MCF 10A (cell line): ENCODE measurements around the gene CORO2B. TPM values are rescaled to one million over a fixed set of nuclear protein-coding genes. Genes with fewer than 3 reads are reported as not detected.
A peak's percentile ranks its signal among the peaks of the same experiment; 100 is the strongest.

Source experiments
- BruUV-seq: library from RNA; stranded (reverse); fragments of 400-500 nt; replicated peaks from 2 replicates; lab custom pipeline; 2021; lab: Mats Ljungman, UMichigan
- CTCF ChIA-PET: fragments of 300-600 bp; sonication (Branson Sonifier 250); formaldehyde crosslinking; extraction: SDS; loops from one replicate; lab custom pipeline; 2021; ENCODE audit warnings: antibody characterized with exemption, inconsistent platforms; lab: Yijun Ruan, JAX
- POLR2A ChIA-PET: fragments of 300-600, 350-650 bp; sonication (Branson Sonifier 250); formaldehyde crosslinking; extraction: SDS; loops from one replicate; lab custom pipeline; 2020; ENCODE audit warnings: antibody characterized with exemption, inconsistent platforms; lab: Yijun Ruan, JAX
- DNase-seq: peaks from one replicate; pipeline ENCODE4 v3.0.0-alpha.2; 2018; ENCODE audit not compliant: unreplicated experiment
- H3K27ac Mint-ChIP-seq: one replicate; pipeline ENCODE4 v1.8.0; 2022; ENCODE audit warnings: mild to moderate bottlenecking, low read depth, mixed read lengths; ENCODE audit not compliant: unreplicated experiment
- H3K27me3 Mint-ChIP-seq: one replicate; pipeline ENCODE4 v1.8.0; 2022; ENCODE audit warnings: mixed read lengths; ENCODE audit not compliant: insufficient read depth, unreplicated experiment
- H3K36me3 Mint-ChIP-seq: one replicate; pipeline ENCODE4 v1.8.0; 2022; ENCODE audit warnings: mild to moderate bottlenecking, moderate library complexity, mixed read lengths; ENCODE audit not compliant: insufficient read depth, unreplicated experiment
- H3K4me1 Mint-ChIP-seq: one replicate; pipeline ENCODE4 v1.8.0; 2022; ENCODE audit warnings: mixed read lengths; ENCODE audit not compliant: insufficient read depth, unreplicated experiment
- H3K4me3 Mint-ChIP-seq: one replicate; pipeline ENCODE4 v1.8.0; 2022; ENCODE audit warnings: mild to moderate bottlenecking, moderate library complexity, mixed read lengths; ENCODE audit not compliant: unreplicated experiment
- H3K9me3 Mint-ChIP-seq: one replicate; pipeline ENCODE4 v1.8.0; 2022; ENCODE audit warnings: mixed read lengths; ENCODE audit not compliant: unreplicated experiment
- intact Hi-C: fragments of 100-400 bp; cut with micrococcal nuclease; formaldehyde crosslinking; loops from 2 replicates; pipeline ENCODE4 v1.14.1; 2022
- total RNA-seq: library from RNA; stranded (reverse); gene quantifications from 2 replicates; pipeline ENCODE4 v1.2.3, GENCODE V29; 2022
- TF ChIP-seq, protein P1 (sequence below): fragments of 200-600 bp; IDR thresholded peaks from one replicate; pipeline ENCODE4 v1.8.0; 2022; ENCODE audit warnings: antibody characterized with exemption, mild to moderate bottlenecking; ENCODE audit not compliant: unreplicated experiment

CORO2B gene
- total RNA-seq, 1 experiment from 2014 or later, result 0.79 TPM

GRCh38 chr15:68580026-68580882 lies 1.5 kb downstream of the CORO2B start:
- H3K27me3 Mint-ChIP-seq, result no peaks in the 10 kb centered on the region
- BruUV-seq, result no TSS peak
- CTCF ChIA-PET, result interaction anchor here (1.2 to 2.0 kb wide), 2 partner anchors 30 to 94 kb away, joined by 3 to 10 read pairs; no protein-coding TSS in a partner anchor
- intact Hi-C loops, result no loop called here
- no peak overlapping the region for H3K27ac Mint-ChIP-seq
- no peaks in the 10 kb centered on the region for H3K9me3 Mint-ChIP-seq
- DNase-seq, result no peak
- H3K4me1 Mint-ChIP-seq, result peaks cover 4% of the 10 kb centered on the region
- no peaks in the 10 kb centered on the region for H3K36me3 Mint-ChIP-seq
- peak overlapping the region; percentile 63 for H3K4me3 Mint-ChIP-seq
- TF ChIP-seq, protein P1, sequence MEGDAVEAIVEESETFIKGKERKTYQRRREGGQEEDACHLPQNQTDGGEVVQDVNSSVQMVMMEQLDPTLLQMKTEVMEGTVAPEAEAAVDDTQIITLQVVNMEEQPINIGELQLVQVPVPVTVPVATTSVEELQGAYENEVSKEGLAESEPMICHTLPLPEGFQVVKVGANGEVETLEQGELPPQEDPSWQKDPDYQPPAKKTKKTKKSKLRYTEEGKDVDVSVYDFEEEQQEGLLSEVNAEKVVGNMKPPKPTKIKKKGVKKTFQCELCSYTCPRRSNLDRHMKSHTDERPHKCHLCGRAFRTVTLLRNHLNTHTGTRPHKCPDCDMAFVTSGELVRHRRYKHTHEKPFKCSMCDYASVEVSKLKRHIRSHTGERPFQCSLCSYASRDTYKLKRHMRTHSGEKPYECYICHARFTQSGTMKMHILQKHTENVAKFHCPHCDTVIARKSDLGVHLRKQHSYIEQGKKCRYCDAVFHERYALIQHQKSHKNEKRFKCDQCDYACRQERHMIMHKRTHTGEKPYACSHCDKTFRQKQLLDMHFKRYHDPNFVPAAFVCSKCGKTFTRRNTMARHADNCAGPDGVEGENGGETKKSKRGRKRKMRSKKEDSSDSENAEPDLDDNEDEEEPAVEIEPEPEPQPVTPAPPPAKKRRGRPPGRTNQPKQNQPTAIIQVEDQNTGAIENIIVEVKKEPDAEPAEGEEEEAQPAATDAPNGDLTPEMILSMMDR, result no peak
- POLR2A ChIA-PET, result no interaction called here

- no peaks in the 10 kb centered on the region for H3K9me3 Mint-ChIP-seq
- H3K27me3 Mint-ChIP-seq, result no peaks in the 10 kb centered on the region
- ChIA-PET CTCF (interaction anchor here (1.2 to 2.0 kb wide), 2 partner anchors 31 to 93 kb away, joined by 3 to 10 read pairs; no protein-coding TSS in a partner anchor), POLR2A (no interaction called here)
- BruUV-seq, result no TSS peak
- TF ChIP-seq, protein P1, result no peak
- DNase-seq, result no peak
- no peak overlapping the region for H3K4me3 Mint-ChIP-seq
- intact Hi-C loops, result no loop called here
- H3K4me1 Mint-ChIP-seq, result peaks cover 8% of the 10 kb centered on the region
- H3K36me3 Mint-ChIP-seq, result no peaks in the 10 kb centered on the region
- no peak overlapping the region for H3K27ac Mint-ChIP-seq
These were observed 2.0 kb downstream of the CORO2B start for GRCh38 chr15:68580883-68581155.

- intact Hi-C loops, result no loop called here
- no peak overlapping the region for H3K4me3 Mint-ChIP-seq
- TF ChIP-seq, protein P1, result no peak
- no TSS peak for BruUV-seq
- DNase-seq, result no peak
- ChIA-PET CTCF (interaction anchor here (0.7 to 2.0 kb wide), 2 partner anchors 13 to 93 kb away, joined by 3 to 10 read pairs; no protein-coding TSS in a partner anchor), POLR2A (interaction anchor here (0.5 kb wide), 1 partner anchor 72 kb away, joined by 3 read pairs; no protein-coding TSS in a partner anchor)
- H3K36me3 Mint-ChIP-seq, result no peaks in the 10 kb centered on the region
- H3K27ac Mint-ChIP-seq, result peak overlapping the region; percentile 32
- no peaks in the 10 kb centered on the region for H3K27me3 Mint-ChIP-seq
- H3K4me1 Mint-ChIP-seq, result peaks cover 14% of the 10 kb centered on the region
- no peaks in the 10 kb centered on the region for H3K9me3 Mint-ChIP-seq
These were observed 2.9 kb downstream of the CORO2B start for GRCh38 chr15:68581725-68582124.

DNA sequence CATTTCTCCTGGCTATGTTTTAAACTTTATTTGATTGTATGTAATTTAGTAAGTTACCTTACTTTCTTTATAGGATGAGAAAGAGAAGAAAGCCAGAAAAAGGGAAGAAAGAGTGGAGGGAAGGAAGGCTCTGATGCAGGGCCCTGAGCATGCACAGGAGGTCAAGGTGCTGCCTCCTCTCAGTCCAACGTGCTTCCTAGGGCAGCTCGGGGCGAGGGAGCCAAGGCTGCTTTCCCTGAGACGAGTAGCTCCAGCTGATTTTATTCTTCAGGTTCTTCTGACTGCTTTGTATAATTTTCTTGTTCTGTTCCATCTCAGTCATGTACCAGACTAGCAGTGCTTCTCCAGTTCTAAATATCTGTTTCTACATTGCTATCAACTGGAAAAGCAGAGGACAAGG lies 3.4 kb downstream of the CORO2B start:
- TF ChIP-seq, protein P1, result no peak
- no peak for DNase-seq
- Mint-ChIP-seq H3K27me3 (no peaks in the 10 kb centered on the region), H3K4me3 (no peak overlapping the region), H3K36me3 (no peaks in the 10 kb centered on the region), H3K4me1 (peaks cover 14% of the 10 kb centered on the region), H3K27ac (peak overlapping the region; percentile 32), H3K9me3 (no peaks in the 10 kb centered on the region)
- no TSS peak for BruUV-seq
- intact Hi-C loops, result no loop called here
- CTCF ChIA-PET, result interaction anchor here (0.7 kb wide), 1 partner anchor 13 kb away, joined by 3 read pairs; no protein-coding TSS in a partner anchor
- POLR2A ChIA-PET, result interaction anchor here (0.5 to 0.7 kb wide), 2 partner anchors 31 to 71 kb away, joined by 3 read pairs; no protein-coding TSS in a partner anchor
